Measurements from ENCODE around the gene VIT.

Gene VIT

GRCh38 chr2:36861896-36862295, 165.4 kb downstream of the VIT start:
- DNase-seq (ENCODE audit: low read depth): no peak

Data from fibroblast of the conjunctiva (primary cell).